ENCODE measurements around the gene THSD7B.

THSD7B gene

DNA sequence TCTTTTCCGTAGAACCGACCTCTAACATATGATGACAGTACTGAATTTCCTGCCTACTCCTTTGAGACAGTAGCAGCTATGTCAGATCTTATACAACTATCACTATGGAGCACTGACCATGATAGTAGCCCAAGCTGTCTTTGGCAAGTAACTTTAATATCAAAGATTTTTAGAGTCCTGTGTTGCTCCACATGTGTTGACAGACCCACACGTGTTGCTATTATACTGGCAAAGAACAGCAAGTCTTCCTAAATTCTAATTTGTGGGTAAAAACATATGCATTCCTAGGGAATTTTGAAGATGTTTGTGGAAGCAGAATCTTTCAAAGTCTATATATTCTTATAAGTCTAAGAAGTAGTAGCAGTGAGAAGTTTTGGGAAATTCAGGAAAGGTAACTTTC is 953.4 kb downstream of the THSD7B start:
- DNase-seq: no peak

DNA sequence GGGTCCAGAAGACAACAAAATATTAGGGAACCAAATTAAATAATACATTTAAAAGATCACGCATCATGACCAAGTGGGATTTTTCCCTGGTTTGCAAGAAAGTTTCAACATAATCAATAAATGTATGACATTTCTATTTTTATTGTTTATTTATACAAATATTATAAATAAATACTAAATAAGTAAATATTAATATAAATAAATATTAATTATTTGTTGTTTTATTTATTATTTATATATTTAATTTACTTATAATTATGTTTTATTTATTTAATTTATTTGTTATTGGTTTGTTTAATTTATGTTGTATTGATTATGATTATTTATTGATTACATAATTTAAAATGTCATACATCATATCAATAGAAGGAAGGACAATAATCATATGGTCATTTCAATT is 956.4 kb downstream of the THSD7B start:
- DNase-seq: no peak

DNA sequence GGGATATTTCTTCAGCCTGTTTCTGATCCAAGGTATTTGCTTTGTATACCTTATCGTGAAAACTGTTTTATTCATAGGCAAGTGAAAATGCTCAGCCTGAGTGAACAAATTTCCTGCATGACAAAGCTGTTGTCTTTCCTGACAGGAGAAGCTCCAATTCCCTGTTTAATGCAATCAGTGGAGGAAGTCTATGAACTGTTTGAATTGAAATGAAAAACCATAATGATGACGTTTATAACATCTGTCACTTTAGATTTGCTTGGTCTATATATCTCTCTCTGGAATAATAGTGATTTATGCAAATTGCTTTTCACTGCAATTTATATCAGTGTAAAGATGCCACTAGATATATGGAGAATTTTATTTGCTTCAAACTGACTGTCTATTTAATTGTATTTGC is 959.6 kb downstream of the THSD7B start:
- no peak for DNase-seq

Data from effector CD8-positive, alpha-beta T cell (primary cell).